ENCODE data around the gene ARL15. TPM values are rescaled to one million over a fixed set of nuclear protein-coding genes. Genes with fewer than 3 reads are reported as not detected.

The ARL15 gene
- total and polyA plus RNA-seq, 4 donors, result 5.0 to 24.8 (median 13.3) TPM

GRCh38 chr5:54205918-54206317 lies 104.5 kb downstream of the ARL15 start:
- Histone ChIP-seq H3K9ac (ENCODE audit: low read depth in 1 of 2, low read length in 2 of 2) (no peak overlapping the region), H3K4me1 (ENCODE audit: control insufficient read depth in 4 of 4, insufficient read depth in 4 of 4, low read length in 3 of 4) (peaks cover 0 to 10% (median 2%) of the 10 kb centered on the region in 4 donors), H3K9me3 (ENCODE audit: control insufficient read depth in 4 of 4, low read length in 3 of 4) (no peaks in the 10 kb centered on the region), H3K27me3 (ENCODE audit: control insufficient read depth in 4 of 4, insufficient read depth in 4 of 4, low read length in 3 of 4) (no peaks in the 10 kb centered on the region), H3K27ac (ENCODE audit: low read depth in 1 of 2, low read length in 2 of 2) (no peak overlapping the region), H3K36me3 (ENCODE audit: control insufficient read depth in 4 of 4, insufficient read depth in 3 of 4, low read depth in 1 of 4, low read length in 3 of 4) (no peaks in the 10 kb centered on the region), H3K4me3 (ENCODE audit: low read depth in 1 of 3, low read length in 3 of 3) (no peak overlapping the region)
- TF ChIP-seq MAX (IDR thresholded peaks at IDR 0.05) (no peak), HNF4A (conservative IDR thresholded peaks at IDR 0.05) (peak in 1 of 2 donors; percentile 35), HNF4G (IDR thresholded peaks at IDR 0.05) (no peak), RAD21 (IDR thresholded peaks at IDR 0.05) (no peak)
- TF ChIP-seq, protein P1, sequence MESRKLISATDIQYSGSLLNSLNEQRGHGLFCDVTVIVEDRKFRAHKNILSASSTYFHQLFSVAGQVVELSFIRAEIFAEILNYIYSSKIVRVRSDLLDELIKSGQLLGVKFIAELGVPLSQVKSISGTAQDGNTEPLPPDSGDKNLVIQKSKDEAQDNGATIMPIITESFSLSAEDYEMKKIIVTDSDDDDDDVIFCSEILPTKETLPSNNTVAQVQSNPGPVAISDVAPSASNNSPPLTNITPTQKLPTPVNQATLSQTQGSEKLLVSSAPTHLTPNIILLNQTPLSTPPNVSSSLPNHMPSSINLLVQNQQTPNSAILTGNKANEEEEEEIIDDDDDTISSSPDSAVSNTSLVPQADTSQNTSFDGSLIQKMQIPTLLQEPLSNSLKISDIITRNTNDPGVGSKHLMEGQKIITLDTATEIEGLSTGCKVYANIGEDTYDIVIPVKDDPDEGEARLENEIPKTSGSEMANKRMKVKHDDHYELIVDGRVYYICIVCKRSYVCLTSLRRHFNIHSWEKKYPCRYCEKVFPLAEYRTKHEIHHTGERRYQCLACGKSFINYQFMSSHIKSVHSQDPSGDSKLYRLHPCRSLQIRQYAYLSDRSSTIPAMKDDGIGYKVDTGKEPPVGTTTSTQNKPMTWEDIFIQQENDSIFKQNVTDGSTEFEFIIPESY (IDR thresholded peaks at IDR 0.05), result no peak
- WGBS, result 76% methylated on average over 1 of the region's 1 CpG
- DNase-seq (ENCODE audit: low spot score), result no peak

GRCh38 chr5:54205453-54205852 lies 104.9 kb downstream of the ARL15 start:
- no peak overlapping the region for H3K27ac ChIP-seq (ENCODE audit: low read depth in 1 of 2, low read length in 2 of 2)
- peaks cover 0 to 10% (median 2%) of the 10 kb centered on the region in 4 donors for H3K4me1 ChIP-seq (ENCODE audit: control insufficient read depth in 4 of 4, insufficient read depth in 4 of 4, low read length in 3 of 4)
- H3K27me3 ChIP-seq (ENCODE audit: control insufficient read depth in 4 of 4, insufficient read depth in 4 of 4, low read length in 3 of 4), result no peaks in the 10 kb centered on the region
- no peak overlapping the region for H3K9ac ChIP-seq (ENCODE audit: low read depth in 1 of 2, low read length in 2 of 2)
- no peaks in the 10 kb centered on the region for H3K9me3 ChIP-seq (ENCODE audit: control insufficient read depth in 4 of 4, low read length in 3 of 4)
- H3K36me3 ChIP-seq (ENCODE audit: control insufficient read depth in 4 of 4, insufficient read depth in 3 of 4, low read depth in 1 of 4, low read length in 3 of 4), result no peaks in the 10 kb centered on the region
- TF ChIP-seq, protein P2, sequence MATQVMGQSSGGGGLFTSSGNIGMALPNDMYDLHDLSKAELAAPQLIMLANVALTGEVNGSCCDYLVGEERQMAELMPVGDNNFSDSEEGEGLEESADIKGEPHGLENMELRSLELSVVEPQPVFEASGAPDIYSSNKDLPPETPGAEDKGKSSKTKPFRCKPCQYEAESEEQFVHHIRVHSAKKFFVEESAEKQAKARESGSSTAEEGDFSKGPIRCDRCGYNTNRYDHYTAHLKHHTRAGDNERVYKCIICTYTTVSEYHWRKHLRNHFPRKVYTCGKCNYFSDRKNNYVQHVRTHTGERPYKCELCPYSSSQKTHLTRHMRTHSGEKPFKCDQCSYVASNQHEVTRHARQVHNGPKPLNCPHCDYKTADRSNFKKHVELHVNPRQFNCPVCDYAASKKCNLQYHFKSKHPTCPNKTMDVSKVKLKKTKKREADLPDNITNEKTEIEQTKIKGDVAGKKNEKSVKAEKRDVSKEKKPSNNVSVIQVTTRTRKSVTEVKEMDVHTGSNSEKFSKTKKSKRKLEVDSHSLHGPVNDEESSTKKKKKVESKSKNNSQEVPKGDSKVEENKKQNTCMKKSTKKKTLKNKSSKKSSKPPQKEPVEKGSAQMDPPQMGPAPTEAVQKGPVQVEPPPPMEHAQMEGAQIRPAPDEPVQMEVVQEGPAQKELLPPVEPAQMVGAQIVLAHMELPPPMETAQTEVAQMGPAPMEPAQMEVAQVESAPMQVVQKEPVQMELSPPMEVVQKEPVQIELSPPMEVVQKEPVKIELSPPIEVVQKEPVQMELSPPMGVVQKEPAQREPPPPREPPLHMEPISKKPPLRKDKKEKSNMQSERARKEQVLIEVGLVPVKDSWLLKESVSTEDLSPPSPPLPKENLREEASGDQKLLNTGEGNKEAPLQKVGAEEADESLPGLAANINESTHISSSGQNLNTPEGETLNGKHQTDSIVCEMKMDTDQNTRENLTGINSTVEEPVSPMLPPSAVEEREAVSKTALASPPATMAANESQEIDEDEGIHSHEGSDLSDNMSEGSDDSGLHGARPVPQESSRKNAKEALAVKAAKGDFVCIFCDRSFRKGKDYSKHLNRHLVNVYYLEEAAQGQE (IDR thresholded peaks at IDR 0.05), result peak; percentile 17
- TF ChIP-seq FOXA1 (IDR thresholded peaks at IDR 0.05), result no peak
- TF ChIP-seq, protein P1 (IDR thresholded peaks at IDR 0.05), result peak; percentile 8
- TF ChIP-seq NR2F2 (IDR thresholded peaks at IDR 0.05), result no peak
- TF ChIP-seq YY1 (IDR thresholded peaks at IDR 0.05), result peak; percentile 41
- no peak for TF ChIP-seq JUND (IDR thresholded peaks at IDR 0.05)
- no peak for DNase-seq (ENCODE audit: low spot score)
- 55% methylated on average over 4 of the region's 4 CpGs for WGBS
- H3K4me3 ChIP-seq (ENCODE audit: low read depth in 1 of 3, low read length in 3 of 3), result peak overlapping the region in 1 of 3 donors; percentile 15

DNA sequence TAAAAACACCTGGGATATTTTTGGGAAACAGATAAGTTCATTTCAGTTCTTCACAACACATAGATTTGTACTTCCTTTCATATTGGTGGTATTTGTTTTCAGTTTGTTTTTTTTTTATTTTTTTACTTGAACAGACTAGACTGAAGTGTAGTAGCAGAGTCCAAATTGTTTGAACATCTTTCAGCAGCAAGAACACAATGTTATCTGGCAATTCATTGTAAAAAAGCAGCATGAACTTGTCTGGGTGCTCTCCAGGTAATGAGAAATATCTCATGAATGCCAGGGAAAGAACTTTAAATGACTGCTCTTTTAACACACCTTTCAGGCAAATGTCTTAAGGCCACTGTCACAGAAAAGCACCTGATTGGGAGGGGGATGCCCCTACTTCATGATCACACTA lies 113.4 kb downstream of the ARL15 start:
- Histone ChIP-seq H3K9ac (ENCODE audit: low read depth in 1 of 2, low read length in 2 of 2) (no peak overlapping the region), H3K4me1 (ENCODE audit: control insufficient read depth in 4 of 4, insufficient read depth in 4 of 4, low read length in 3 of 4) (peaks cover 0 to 1% (median 0%) of the 10 kb centered on the region in 4 donors), H3K36me3 (ENCODE audit: control insufficient read depth in 4 of 4, insufficient read depth in 3 of 4, low read depth in 1 of 4, low read length in 3 of 4) (no peaks in the 10 kb centered on the region), H3K27me3 (ENCODE audit: control insufficient read depth in 4 of 4, insufficient read depth in 4 of 4, low read length in 3 of 4) (no peaks in the 10 kb centered on the region), H3K27ac (ENCODE audit: low read depth in 1 of 2, low read length in 2 of 2) (no peak overlapping the region), H3K4me3 (ENCODE audit: low read depth in 1 of 3, low read length in 3 of 3) (no peak overlapping the region), H3K9me3 (ENCODE audit: control insufficient read depth in 4 of 4, low read length in 3 of 4) (no peaks in the 10 kb centered on the region)
- TF ChIP-seq HNF4A (conservative IDR thresholded peaks at IDR 0.05) (peak; percentile 27 to 40), MAX (IDR thresholded peaks at IDR 0.05) (no peak)
- no peak for DNase-seq (ENCODE audit: low spot score)

Measured in liver (tissue), 9 donors.